Activated naive CD8-positive, alpha-beta T cell treated with anti-CD3 and anti-CD28 coated beads for 36 hours (primary cell): ENCODE measurements around the gene P3H1. TPM values are rescaled to one million over a fixed set of nuclear protein-coding genes. Genes with fewer than 3 reads are reported as not detected.
"Not testable (repeated sequence)": the region's sequence is repeated elsewhere in the genome, so short reads cannot be mapped to it uniquely, and the experiment has no call there.

Source experiments
- DNase-seq: peaks from one replicate; pipeline ENCODE4 v3.0.0; 2021
- H3K27ac Mint-ChIP-seq: one replicate; pipeline ENCODE4 v1.8.0; 2022; ENCODE audit warnings: mild to moderate bottlenecking, moderate library complexity, mixed read lengths
- H3K27me3 Mint-ChIP-seq: one replicate; pipeline ENCODE4 v1.8.0; 2022; ENCODE audit warnings: mild to moderate bottlenecking, mixed read lengths
- H3K36me3 Mint-ChIP-seq: one replicate; pipeline ENCODE4 v1.8.0; 2021; ENCODE audit warnings: mild to moderate bottlenecking, mixed read lengths
- H3K4me1 Mint-ChIP-seq: one replicate; pipeline ENCODE4 v1.8.0; 2021; ENCODE audit warnings: mixed read lengths
- H3K4me3 Mint-ChIP-seq: one replicate; pipeline ENCODE4 v1.8.0; 2022; ENCODE audit warnings: mild to moderate bottlenecking, moderate library complexity, mixed read lengths
- H3K9me3 Mint-ChIP-seq: one replicate; pipeline ENCODE4 v1.8.0; 2022; ENCODE audit warnings: mixed read lengths
- total RNA-seq, 2 experiments: library from RNA; stranded (reverse); gene quantifications; one replicate each; pipeline ENCODE4 v1.2.3, GENCODE V29; 2021

The P3H1 gene
- total RNA-seq, 2 experiments from 2014 or later: 24.1 to 27.8 TPM

DNA sequence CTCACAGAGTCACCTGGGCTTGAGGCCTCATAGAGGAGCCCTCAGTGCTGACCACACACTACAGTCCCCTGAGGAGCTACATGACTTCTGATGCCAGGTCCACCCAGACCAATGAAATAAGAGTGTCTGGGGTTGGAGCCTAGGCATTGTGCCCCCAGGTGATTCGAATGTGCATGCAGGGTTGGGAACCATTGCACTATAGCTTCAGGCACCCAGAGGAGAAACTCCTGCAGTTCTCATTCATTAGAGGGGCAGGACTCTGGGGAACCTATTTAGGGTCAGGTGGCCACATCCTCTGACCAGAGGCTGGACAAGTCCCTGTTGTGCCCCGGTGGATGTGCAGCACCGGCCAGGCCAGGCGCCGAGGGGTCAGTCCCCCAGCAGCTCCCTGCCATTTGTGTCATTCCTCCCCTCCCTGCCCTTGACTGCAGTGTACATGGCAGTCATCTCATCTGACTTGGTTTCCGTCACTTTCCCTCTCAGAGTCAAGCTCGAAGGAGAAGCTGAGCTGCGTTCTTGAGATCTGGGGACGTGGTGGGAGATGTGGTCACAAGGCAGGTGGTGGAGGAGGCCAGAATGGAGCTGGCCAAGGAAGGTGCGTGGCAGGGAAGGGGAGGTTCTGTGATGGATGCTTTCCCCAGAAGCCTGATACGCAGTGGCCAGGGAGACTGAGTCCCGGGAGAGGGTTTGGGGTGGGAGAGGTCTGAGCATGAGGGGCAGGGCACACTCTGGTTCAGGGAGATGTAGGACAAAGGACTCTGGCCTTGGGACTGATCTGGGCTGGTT lies 33.2 kb downstream of the P3H1 start:
- Mint-ChIP-seq H3K27me3 (no peaks in the 10 kb centered on the region), H3K4me1 (peaks cover 5% of the 10 kb centered on the region), H3K36me3 (no peaks in the 10 kb centered on the region), H3K27ac (no peak overlapping the region), H3K9me3 (no peaks in the 10 kb centered on the region), H3K4me3 (no peak overlapping the region)
- DNase-seq: no peak

DNA sequence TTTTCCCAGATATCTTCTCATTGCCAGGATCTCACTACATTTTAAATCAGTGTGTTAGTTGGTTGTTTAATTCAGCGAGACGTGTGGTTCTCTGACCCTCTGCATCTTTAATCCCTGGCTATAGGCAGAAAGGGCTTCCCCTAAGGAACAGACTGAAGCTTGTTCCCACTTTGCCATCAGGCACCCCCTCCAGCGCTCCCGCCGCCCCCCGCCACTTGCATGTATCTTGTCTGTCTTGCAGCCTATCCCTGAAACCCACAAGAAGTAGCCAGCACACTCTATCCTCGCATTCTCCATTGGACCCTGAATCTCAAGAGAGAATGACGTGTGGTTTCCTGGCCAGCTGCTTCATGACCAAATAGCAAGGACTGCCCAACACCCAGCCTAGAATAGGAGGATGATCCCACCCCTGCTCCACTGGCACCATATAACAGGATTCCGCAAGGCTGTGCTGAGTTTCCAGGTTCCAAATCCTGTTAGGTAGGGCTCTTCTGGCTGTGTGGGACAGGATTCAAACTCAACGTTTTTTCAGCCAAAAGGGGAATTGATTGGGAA lies 34.6 kb downstream of the P3H1 start:
- Mint-ChIP-seq H3K9me3 (no peaks in the 10 kb centered on the region), H3K27me3 (no peaks in the 10 kb centered on the region), H3K27ac (no peak overlapping the region), H3K4me3 (no peak overlapping the region), H3K4me1 (peaks cover 5% of the 10 kb centered on the region), H3K36me3 (no peaks in the 10 kb centered on the region)
- no peak for DNase-seq

DNA sequence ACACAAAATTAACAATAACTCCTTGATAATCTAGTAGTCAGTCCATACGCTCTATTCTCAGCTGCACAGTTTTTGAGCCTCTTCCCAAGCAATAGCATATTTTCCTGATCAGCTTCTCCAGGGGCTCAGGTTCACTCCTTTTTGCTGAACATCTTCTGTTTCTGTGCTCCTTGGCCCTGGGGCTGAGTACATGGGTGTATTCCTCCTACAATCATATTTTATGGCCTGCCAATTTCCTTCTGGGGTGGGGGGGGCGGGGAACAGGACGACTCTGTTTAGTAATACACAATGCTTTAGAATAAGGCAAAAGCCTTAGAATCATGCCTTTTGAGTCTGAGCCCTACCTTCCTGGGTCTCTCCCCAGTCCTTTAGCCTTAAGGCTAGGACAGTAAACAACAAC lies 35.2 kb downstream of the P3H1 start:
- Mint-ChIP-seq H3K27me3 (no peaks in the 10 kb centered on the region), H3K36me3 (no peaks in the 10 kb centered on the region), H3K27ac (no peak overlapping the region), H3K4me3 (no peak overlapping the region), H3K4me1 (peaks cover 4% of the 10 kb centered on the region), H3K9me3 (no peaks in the 10 kb centered on the region)
- DNase-seq: no peak

DNA sequence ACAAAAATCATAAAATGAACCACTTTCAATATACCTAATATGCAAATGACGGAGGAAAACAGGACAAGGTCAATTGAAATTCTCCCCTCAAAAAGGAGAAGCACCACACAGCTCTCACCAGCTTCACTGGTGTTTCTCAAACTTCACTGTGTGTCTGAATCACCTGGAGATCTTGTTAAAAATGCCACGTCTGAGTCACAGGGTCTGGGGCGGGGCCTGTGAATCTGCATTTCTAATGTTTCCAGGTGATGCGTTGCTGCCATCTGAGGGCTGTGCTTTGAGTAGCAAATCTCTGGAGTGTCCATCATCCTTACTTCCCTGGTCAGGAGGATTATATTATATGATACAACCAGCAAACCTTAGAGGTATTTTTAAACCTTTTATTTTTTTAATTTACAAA lies 35.8 kb downstream of the P3H1 start:
- Mint-ChIP-seq H3K27me3 (no peaks in the 10 kb centered on the region), H3K36me3 (no peaks in the 10 kb centered on the region), H3K4me3 (no peak overlapping the region), H3K4me1 (peaks cover 4% of the 10 kb centered on the region), H3K27ac (no peak overlapping the region), H3K9me3 (no peaks in the 10 kb centered on the region)
- peak; percentile 53 for DNase-seq

DNA sequence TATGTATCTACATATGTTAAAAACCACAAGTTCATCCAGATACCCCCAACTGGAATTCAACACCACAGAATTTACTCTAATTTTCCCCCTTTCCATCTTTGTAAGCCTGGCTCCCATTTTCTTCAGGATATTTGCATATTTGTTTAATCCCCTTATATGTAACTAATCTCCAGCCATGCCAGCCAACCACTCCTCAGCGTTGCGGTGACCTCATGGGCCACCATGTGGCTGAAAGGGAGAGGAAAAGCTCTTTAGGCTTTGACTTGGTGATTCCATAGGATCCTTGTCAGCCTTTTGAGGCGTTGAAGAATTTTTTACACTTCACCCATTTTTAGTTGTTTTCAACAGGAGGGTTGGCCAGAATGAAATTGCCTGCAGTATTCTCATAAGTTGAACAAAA lies 36.8 kb downstream of the P3H1 start:
- no peaks in the 10 kb centered on the region for H3K27me3 Mint-ChIP-seq
- no peaks in the 10 kb centered on the region for H3K9me3 Mint-ChIP-seq
- no peak overlapping the region for H3K4me3 Mint-ChIP-seq
- H3K36me3 Mint-ChIP-seq: no peaks in the 10 kb centered on the region
- peaks cover 4% of the 10 kb centered on the region for H3K4me1 Mint-ChIP-seq
- DNase-seq: no peak
- H3K27ac Mint-ChIP-seq: no peak overlapping the region

DNA sequence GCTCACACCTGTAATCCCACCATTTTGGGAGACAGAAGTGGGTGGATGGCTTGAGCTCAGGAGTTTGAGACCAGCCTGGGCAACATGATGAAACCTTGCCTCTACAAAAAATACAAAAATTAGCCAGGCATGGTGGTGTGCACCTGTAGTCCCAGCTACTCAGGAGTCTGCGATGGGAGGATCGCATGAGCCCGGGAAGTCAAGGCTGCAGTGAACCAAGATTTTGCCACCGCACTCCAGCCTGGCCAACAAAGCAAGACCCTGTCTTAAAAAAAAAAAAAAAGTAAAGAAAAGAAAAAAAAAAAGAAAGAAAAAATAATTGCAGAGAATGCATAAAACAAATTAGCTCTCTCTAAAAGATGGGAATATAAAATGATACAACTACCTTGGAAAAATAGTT lies 41.0 kb downstream of the P3H1 start:
- H3K27ac Mint-ChIP-seq, H3K9me3 Mint-ChIP-seq, DNase-seq, H3K27me3 Mint-ChIP-seq, H3K4me1 Mint-ChIP-seq, H3K4me3 Mint-ChIP-seq, H3K36me3 Mint-ChIP-seq: not testable (repeated sequence)

DNA sequence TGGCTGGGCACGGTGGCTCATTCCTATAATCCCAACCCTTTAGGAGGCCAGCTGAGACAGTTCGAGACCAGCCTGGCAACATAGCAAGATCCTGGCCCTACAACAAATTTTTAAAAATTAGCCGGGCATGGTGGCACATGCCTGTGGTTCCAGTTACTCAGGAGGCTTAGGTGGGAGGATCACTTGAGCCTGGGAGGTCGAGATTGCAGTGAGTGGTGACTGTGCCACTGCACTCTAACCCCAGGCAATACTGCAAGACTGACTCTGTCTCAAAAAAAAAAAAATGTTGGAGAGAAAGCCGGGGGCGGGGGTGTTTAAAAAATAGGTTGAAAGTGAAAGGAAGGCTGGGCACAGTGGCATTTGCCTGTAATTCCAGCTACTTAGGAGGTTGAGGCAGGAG lies 43.3 kb downstream of the P3H1 start:
- peak; percentile 8 for DNase-seq
- peaks cover under 1% of the 10 kb centered on the region for H3K36me3 Mint-ChIP-seq
- H3K27me3 Mint-ChIP-seq: no peaks in the 10 kb centered on the region
- no peak overlapping the region for H3K4me3 Mint-ChIP-seq
- no peak overlapping the region for H3K27ac Mint-ChIP-seq
- H3K9me3 Mint-ChIP-seq: no peaks in the 10 kb centered on the region
- H3K4me1 Mint-ChIP-seq: no peaks in the 10 kb centered on the region

DNA sequence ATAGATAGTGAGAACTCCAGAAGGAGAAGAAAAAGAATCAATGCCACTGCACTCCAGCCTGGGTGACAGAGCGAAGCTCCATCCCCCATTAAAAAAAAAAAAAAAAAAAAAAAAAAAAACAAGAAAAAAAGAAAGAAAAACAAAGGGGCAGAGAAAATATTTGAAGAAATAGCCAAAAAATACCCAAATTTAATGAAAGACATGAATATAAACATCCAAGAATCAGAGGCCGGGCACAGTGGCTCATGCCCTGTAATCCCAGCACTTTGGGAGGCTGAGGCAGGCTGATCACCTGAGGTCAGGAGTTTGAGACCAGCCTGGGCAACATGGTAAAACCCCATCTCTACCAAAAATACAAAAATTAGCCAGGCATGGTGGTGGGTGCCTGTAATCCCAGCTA lies 44.4 kb downstream of the P3H1 start:
- H3K36me3 Mint-ChIP-seq, H3K27me3 Mint-ChIP-seq, H3K9me3 Mint-ChIP-seq, H3K4me1 Mint-ChIP-seq, DNase-seq, H3K27ac Mint-ChIP-seq, H3K4me3 Mint-ChIP-seq: not testable (repeated sequence)

DNA sequence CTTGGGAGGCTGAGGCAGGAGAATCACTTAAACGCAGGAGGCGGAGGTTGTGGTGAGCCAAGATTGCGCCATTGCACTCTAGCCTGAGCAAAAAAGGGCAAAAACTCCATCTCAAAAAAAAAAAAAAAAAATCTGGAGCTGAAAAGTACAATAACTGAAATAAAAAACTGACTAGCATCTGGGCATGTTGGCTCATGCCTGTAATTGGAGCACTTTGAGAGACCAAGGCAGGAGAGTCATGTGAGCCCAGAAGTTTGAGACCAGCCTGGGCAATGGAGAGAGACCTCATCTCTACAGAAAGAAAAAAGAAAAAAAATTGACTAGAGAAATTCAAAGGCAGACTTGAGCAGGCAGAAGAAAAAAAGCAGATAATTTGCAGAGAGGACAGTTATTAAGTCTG lies 44.9 kb downstream of the P3H1 start:
- H3K27me3 Mint-ChIP-seq: no peaks in the 10 kb centered on the region
- DNase-seq: no peak
- peaks cover 9% of the 10 kb centered on the region for H3K36me3 Mint-ChIP-seq
- no peak overlapping the region for H3K4me3 Mint-ChIP-seq
- no peak overlapping the region for H3K27ac Mint-ChIP-seq
- H3K9me3 Mint-ChIP-seq: no peaks in the 10 kb centered on the region
- no peaks in the 10 kb centered on the region for H3K4me1 Mint-ChIP-seq

DNA sequence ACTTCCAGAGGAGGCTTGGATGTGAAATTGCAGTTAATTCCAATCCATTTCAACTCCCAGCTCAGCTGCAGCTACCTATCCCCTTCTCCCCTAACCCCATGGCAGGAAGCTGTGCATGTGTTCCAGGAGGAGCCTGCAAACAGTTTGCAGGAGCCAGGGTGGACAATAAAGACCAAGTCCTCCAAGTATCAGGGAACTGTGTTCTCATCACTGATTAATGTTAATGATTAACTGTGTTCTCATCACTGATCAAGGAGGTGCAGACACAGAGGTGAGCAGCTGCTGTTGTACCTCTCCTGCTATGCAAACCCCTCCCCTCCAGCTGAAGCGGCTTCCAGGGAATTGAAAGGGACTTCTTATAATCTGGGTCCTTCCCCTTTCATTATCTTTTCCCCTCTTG lies 46.0 kb downstream of the P3H1 start:
- H3K4me1 Mint-ChIP-seq: no peaks in the 10 kb centered on the region
- no peaks in the 10 kb centered on the region for H3K9me3 Mint-ChIP-seq
- DNase-seq: no peak
- H3K36me3 Mint-ChIP-seq: peaks cover 15% of the 10 kb centered on the region
- no peak overlapping the region for H3K27ac Mint-ChIP-seq
- no peak overlapping the region for H3K4me3 Mint-ChIP-seq
- no peaks in the 10 kb centered on the region for H3K27me3 Mint-ChIP-seq

DNA sequence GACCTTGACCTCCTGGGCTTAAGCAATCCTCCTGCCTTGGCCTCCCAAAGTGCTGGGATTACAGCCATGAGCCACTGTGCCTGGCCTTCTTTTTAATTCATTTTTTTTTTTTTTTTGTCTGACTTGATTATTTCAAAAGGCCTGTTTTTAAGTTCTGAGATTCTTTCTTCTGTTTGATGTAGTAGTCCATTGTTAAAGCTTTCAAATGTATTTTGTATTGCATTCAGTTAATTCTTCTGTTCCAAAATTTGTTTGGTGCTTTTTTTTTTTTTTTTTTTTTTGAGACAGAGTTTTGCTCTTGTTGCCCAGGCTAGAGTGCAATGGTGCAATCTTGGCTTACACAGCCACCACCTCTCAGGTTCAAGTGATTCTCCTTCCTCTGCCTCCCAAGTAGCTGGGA lies 52.4 kb downstream of the P3H1 start:
- Mint-ChIP-seq H3K9me3 (peaks cover 24% of the 10 kb centered on the region), H3K36me3 (peaks cover 74% of the 10 kb centered on the region)
- not testable (repeated sequence) for H3K27ac Mint-ChIP-seq, H3K4me1 Mint-ChIP-seq, H3K4me3 Mint-ChIP-seq, DNase-seq, H3K27me3 Mint-ChIP-seq

DNA sequence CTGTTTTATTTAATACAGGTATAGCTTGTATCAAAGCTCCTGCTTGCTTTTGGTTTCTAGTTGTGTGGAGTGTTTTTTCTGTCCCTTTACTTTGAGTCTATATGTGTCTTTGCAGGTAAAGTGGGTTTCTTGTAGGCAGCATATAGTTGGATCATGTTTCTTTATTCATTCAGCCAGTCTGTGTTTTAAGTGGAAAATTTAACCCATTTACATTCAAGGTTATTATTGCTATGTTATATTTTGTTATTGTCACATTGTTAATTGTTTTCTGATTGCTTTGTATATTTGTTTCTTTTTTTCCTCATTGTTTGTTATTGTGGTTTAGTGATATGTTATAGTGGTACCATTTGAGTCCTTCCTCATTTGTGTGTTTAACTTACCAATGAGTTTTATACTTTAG lies 53.5 kb downstream of the P3H1 start:
- DNase-seq: no peak
- H3K4me3 Mint-ChIP-seq: no peak overlapping the region
- H3K4me1 Mint-ChIP-seq: peaks cover 8% of the 10 kb centered on the region
- no peaks in the 10 kb centered on the region for H3K27me3 Mint-ChIP-seq
- peaks cover 27% of the 10 kb centered on the region for H3K9me3 Mint-ChIP-seq
- peaks cover 79% of the 10 kb centered on the region for H3K36me3 Mint-ChIP-seq
- H3K27ac Mint-ChIP-seq: no peak overlapping the region

DNA sequence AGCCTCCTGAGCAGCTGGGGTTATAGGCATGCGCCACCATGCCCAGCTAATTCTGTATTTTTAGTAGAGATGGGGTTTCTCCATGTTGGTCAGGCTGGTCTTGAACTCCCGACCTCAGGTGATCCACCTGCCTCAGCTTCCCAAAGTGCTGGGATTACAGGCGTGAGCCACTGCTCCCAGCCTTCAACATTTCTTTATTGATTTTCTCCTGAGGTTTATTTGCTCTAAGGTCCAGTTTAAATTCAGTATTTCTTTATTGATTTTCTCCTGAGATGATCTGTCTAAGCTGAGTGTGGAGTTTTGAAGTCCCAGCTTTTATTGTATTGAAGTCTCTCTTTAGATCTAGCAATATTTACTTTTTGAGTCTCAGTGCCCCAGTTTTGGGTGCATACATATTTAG lies 54.0 kb downstream of the P3H1 start:
- peaks cover 84% of the 10 kb centered on the region for H3K36me3 Mint-ChIP-seq
- not testable (repeated sequence) for H3K27me3 Mint-ChIP-seq, H3K4me1 Mint-ChIP-seq, DNase-seq, H3K27ac Mint-ChIP-seq, H3K4me3 Mint-ChIP-seq
- H3K9me3 Mint-ChIP-seq: peaks cover 31% of the 10 kb centered on the region

DNA sequence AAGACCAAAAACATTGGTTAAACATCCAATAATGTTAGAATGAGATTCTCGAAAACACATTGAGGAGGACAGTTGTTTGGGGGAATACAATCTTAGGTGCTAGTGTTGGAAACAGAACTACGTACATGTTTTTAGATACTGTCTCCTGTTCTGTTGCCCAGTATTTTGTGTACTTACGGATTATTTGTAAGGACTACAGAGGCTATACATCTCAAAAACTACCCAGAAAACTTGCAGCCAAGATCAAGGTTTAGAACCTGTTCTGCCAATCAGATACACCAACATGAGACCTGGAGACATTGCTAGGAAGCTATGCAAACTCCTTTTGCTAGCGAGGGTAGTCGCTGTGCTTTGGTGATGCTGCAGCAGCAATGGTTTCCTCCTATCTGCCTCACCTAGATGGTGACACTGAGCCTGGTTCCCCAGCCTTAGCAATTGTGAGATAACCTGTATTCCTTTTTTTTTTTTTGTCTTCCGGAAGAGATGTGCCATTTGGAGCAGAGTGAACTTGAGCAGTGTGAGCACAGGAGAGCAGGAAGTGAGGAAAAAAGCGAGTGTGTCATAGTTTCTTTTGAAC lies 62.9 kb downstream of the P3H1 start:
- peak overlapping the region; percentile 55 for H3K27ac Mint-ChIP-seq
- H3K9me3 Mint-ChIP-seq: peaks cover 4% of the 10 kb centered on the region
- no peak for DNase-seq
- peaks cover 69% of the 10 kb centered on the region for H3K36me3 Mint-ChIP-seq
- H3K27me3 Mint-ChIP-seq: no peaks in the 10 kb centered on the region
- no peaks in the 10 kb centered on the region for H3K4me1 Mint-ChIP-seq
- no peak overlapping the region for H3K4me3 Mint-ChIP-seq

DNA sequence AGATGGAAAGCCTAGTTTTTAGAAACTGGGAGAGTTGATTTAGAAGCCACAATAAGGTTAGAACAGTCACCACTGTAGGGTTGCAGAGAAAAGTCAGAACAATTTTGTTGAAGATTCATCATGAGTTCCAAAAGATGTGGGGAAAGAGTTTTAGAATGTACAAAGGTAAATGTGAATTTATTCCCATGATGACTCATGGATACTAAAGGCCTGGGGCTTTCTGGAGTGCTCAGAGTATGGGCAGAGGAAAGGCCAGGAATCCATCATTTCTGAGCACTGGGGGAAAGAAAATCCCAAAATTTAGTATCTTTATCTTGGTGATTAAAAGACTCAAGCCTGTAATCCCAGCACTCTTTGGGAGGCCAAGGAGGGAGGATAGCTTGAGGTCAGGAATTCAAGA lies 66.8 kb downstream of the P3H1 start:
- Mint-ChIP-seq H3K4me3 (no peak overlapping the region), H3K27ac (peak overlapping the region; percentile 56), H3K9me3 (no peaks in the 10 kb centered on the region), H3K4me1 (peaks cover 15% of the 10 kb centered on the region), H3K27me3 (no peaks in the 10 kb centered on the region), H3K36me3 (peaks cover 65% of the 10 kb centered on the region)
- DNase-seq: no peak
